NCI-H460 (cell line): Measurements from ENCODE around the gene USP51. TPM values are rescaled to one million over a fixed set of nuclear protein-coding genes. Genes with fewer than 3 reads are reported as not detected.
"Not testable (repeated sequence)": the region's sequence is repeated elsewhere in the genome, so short reads cannot be mapped to it uniquely, and the experiment has no call there.

Experiments used
- DNase-seq: peaks from one replicate; pipeline ENCODE4 v3.0.0-alpha.2; 2016; ENCODE audit warnings: low read depth; ENCODE audit errors: extremely low read depth
- small RNA-seq, 2 experiments: library from RNA; depleted of rRNA; stranded (forward); fragments of <200 nt; gene quantifications; one replicate each; pipeline ENCODE3, GENCODE V24; 2014
- total RNA-seq: library from RNA; depleted of rRNA; stranded (reverse); fragments of >200 nt; shearing (Covaris generic); gene quantifications from 2 replicates; pipeline ENCODE4 v1.2.3, GENCODE V29; 2014; rRNA removed

The USP51 gene
- total RNA-seq, 1 experiment from 2014 or later = 0.67 TPM

DNA sequence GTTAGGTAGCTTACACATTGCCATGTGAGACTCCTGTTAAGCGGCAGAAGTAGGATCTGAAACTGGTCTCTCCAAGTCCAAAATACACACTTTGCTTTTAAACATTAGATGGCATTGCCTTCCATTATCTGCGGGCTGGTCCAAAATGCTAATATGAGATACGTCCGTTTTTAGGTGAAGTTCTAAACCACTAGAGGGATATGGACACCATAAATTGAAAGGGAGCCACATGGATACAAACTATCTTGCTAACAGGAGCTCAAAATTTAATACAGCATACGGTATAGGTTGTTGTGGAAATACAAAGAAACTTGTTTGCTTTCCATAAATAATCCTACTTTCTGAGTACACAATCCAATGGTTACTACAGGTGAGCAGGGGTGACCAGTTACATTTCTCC lies 23.9 kb downstream of the USP51 start:
- DNase-seq = not testable (repeated sequence)

DNA sequence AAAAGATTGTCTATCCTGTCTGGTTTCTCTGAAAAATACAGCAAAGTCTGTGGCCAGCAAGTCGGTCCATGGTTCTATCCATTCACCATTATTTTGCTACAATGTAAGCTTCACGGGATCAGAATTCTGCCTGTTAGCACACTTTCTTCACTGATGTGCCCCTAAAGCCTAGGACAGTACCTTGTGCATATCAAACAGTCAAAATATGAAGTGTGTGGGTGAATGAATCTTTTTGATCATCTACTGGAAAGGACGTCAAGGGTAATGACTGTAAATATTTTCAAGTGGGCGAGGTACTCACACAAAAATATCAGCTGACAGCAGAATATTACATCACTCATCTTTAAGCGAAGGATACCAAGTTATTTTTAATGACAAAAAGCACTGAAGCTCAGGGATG lies 24.5 kb downstream of the USP51 start:
- DNase-seq = not testable (repeated sequence)

DNA sequence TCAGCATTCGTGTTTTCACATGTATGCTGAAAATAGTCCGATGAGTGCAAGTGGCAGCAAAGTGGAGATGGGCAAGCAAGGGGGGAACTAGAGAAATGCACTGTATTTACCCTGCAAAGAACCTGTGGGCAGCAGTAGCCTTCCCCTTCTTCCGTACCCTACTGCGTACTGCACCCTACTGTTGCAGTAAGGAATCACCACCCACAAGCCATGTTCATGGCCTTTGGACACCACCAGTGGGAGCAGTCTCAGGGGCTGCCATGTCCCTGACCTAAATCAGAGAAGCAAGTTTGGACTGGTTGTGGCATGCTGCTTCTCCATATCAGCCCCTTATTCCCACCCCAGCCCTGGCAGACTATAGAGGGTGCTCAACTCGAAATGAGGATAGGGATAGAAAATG lies 25.6 kb downstream of the USP51 start:
- not testable (repeated sequence) for DNase-seq

DNA sequence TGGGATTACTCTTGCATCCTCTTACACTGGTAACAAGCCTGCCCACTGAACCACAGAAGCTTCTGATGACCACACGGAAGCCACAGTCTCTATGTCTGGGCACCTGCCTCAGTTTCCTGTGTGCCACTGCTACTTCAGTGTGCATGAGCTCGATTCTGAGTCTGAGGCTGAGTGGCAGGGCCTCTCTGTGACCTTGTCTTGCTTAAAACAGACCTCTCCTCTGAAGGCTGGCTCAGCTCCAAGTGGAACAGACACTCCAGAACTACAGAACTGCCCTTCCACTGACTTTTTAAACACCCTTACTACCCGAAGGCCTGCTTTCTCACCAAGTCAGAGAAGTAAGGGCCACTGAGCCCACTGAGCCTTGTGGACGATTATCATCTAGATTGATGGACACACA lies 29.7 kb downstream of the USP51 start:
- DNase-seq = not testable (repeated sequence)

DNA sequence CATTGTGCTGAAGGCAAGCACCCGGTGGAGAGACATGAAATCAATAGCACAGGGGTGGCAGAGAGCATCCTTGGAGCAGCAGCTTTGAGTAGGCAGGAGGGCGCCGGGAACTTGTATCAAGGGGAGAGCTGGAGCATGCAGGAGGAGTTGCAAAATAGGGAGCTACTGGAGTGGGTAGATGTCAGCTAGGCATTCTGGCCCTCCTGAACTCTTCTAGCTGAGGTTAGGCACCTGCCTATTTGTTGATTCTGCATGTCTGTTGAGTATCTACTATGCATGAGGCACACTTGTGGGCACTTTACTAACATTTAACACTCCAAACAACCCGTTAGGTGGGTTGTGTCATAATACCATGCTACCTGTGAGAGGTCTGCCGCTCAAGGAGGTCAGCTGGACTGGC lies 30.2 kb downstream of the USP51 start:
- not testable (repeated sequence) for DNase-seq

DNA sequence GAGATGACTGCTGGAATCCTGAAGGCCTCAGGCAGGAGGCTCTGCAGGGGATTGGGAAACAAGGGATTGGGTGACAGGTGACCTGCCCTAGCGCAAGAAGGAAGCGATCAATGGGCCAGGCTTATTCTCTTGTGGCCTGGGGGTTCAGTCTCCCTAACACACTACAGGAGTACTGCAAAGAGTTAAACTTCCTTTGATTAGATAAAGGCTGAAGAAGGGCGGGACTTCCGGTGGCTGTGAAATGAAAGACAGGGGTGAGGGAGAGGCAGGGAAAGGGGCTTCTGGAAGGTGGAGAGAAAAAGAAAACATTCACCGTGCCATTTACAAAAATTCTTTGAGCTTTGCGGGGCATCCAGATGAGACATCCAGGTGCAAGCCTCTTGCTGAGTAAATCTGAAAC lies 33.9 kb downstream of the USP51 start:
- not testable (repeated sequence) for DNase-seq

DNA sequence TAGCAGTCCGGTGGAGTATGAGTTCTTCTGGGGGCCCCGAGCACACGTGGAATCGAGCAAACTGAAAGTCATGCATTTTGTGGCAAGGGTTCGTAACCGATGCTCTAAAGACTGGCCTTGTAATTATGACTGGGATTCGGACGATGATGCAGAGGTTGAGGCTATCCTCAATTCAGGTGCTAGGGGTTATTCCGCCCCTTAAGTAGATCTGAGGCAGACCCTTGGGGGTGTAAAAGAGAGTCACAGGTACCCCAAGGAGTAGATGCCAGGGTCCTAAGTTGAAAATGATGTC lies 36.9 kb downstream of the USP51 start:
- no peak for DNase-seq

DNA sequence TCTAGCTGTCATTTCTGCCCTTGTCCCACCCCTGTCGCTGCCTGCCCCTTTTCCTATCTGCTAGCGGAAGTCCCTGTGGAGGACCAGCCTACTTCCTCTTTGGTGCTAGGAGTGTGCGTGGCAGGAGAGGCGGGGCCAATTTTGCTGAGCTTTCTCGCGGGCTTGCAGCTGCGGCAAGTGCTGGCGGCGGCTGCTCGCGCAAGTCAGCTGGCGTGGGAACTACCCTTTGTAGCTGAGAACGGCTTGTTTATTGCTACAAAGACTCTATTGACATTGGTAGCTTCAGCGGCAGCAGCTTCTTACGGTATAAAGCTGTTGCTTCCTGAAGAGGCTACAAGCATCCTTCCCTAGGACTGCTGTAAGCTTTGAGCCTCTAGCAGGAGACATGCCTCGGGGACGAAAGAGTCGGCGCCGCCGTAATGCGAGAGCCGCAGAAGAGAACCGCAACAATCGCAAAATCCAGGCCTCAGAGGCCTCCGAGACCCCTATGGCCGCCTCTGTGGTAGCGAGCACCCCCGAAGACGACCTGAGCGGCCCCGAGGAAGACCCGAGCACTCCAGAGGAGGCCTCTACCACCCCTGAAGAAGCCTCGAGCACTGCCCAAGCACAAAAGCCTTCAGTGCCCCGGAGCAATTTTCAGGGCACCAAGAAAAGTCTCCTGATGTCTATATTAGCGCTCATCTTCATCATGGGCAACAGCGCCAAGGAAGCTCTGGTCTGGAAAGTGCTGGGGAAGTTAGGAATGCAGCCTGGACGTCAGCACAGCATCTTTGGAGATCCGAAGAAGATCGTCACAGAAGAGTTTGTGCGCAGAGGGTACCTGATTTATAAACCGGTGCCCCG lies 37.4 kb downstream of the USP51 start, which contains the start of gene MAGEH1:
TSS of gene MAGEH1 (plus strand) at position 138 of the 843 bp plus-strand sequence. CDS start at position 386, 248 bp downstream.
- peak; percentile 68 for DNase-seq

DNA sequence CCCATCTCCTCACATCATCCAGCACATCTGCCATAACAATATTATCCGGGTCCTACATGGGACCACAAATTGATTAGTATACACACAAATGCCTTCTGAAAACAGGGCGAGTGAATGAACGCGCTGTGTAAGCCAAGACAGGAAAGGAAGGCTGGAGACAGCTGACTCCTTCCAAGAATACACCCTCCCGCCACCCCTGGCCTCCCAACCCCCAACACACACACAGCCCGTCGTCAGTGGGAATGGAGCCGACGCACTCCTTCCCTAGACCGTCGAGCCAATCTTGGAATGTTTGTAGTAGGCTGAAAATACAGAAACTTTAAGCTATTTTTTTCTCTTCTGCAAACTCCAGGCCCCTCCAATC lies 38.0 kb downstream of the USP51 start:
- no peak for DNase-seq

DNA sequence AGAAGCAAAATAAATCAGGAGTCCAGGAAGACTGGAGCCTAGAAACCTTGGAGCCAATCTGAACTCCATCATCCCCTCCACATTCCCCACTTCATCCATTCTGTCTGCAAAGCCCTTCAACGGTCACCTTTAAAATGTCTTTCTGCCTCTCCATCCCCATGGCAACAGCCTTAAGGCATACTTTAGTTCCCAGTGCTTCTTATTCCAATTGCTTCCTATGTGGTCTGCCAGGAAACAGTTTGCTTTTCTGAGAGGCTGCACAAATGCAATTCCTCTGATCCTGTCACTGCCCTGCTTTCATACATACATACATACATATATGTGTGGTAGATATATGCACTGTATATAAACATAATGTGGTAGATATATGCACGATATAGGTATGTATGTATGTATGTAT lies 38.5 kb downstream of the USP51 start:
- no peak for DNase-seq

DNA sequence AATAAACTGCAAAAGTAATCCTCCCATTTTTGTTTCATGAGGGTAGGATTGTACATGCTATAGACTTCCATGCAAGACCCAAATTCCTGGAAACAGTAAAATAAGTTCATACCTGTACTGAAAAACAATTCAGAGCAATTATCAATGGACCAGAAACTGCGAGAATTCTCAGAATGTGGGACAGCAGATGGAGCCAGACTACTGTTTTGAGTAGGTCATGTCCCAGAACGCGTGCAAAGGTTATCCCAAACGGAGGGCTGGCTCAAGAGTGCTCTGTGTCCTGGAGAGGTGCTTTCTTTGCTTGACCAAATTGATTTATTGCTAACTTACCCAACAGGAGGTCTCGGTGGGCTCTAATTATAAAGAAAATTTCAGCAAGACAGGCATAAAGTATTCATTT lies 39.4 kb downstream of the USP51 start:
- DNase-seq = no peak

DNA sequence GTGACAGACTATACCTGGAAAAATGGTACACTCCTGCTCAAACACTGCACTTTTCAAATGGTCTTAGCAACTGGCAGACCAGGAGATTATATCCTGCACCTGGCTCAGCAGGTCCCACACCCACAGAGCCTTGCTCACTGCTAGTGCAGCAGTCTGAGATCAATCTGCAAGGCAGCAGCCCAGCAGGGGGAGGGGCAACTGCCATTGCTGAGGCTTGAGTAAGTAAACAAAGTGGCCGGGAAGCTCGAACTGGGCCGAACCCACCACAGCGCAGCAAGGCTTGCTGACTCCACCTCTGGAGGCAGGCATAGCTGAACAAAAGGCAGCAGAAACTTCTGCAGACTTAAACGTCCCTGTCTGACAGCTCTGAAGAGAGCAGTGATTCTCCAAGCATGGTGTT lies 46.2 kb downstream of the USP51 start:
- not testable (repeated sequence) for DNase-seq

Small RNAs within 50 kb of the gene (small RNA-seq; reads per million reads assigned to genes)
- gene MIR4536-2 = 0 reads per million in 2 experiments

Other genes starting within 250 kb of the USP51 start
- not detected in 2 replicates for gene PAGE3, start 224.9 kb downstream of the USP51 start, total RNA-seq
- gene MAGEH1, start 37.7 kb downstream of the USP51 start, total RNA-seq = 9.4 and 10.8 TPM in 2 replicates
- not detected in 2 replicates for gene FOXR2, start 133.6 kb upstream of the USP51 start, total RNA-seq
- 8.9 and 9.8 TPM in 2 replicates for gene RRAGB, start 227.9 kb upstream of the USP51 start, total RNA-seq